ENCODE measurements around the gene DCTD. TPM values are rescaled to one million over a fixed set of nuclear protein-coding genes. Genes with fewer than 3 reads are reported as not detected.

DCTD gene
- total RNA-seq, 1 donor from 2014 or later, result 80.3 TPM

- Mint-ChIP-seq H3K4me1 (ENCODE audit: unreplicated experiment) (no peaks in the 10 kb centered on the region), H3K27me3 (peaks cover 28% of the 10 kb centered on the region), H3K4me3 (no peak overlapping the region), H3K36me3 (no peaks in the 10 kb centered on the region), H3K9me3 (no peaks in the 10 kb centered on the region), H3K27ac (no peak overlapping the region)
- TF ChIP-seq CTCF (conservative IDR thresholded peaks at IDR 0.05), result no peak
- DNase-seq (ENCODE audit: extremely low spot score, unreplicated experiment), result no peak
Observed at GRCh38 chr4:182944484-182945213, 27.5 kb upstream of the DCTD start.

GRCh38 chr4:182939680-182940079 lies 22.5 kb upstream of the DCTD start:
- Mint-ChIP-seq H3K36me3 (no peaks in the 10 kb centered on the region), H3K9me3 (no peaks in the 10 kb centered on the region), H3K4me1 (ENCODE audit: unreplicated experiment) (no peaks in the 10 kb centered on the region), H3K4me3 (no peak overlapping the region), H3K27me3 (peaks cover 35% of the 10 kb centered on the region), H3K27ac (no peak overlapping the region)
- no peak for TF ChIP-seq CTCF (conservative IDR thresholded peaks at IDR 0.05)
- no peak for DNase-seq (ENCODE audit: extremely low spot score, unreplicated experiment)

GRCh38 chr4:182938205-182938645 lies 21.0 kb upstream of the DCTD start:
- no peaks in the 10 kb centered on the region for H3K36me3 Mint-ChIP-seq
- H3K27ac Mint-ChIP-seq, result no peak overlapping the region
- H3K27me3 Mint-ChIP-seq, result peaks cover 31% of the 10 kb centered on the region
- TF ChIP-seq CTCF (conservative IDR thresholded peaks at IDR 0.05), result peak; percentile 90
- peak; percentile 80 for DNase-seq (ENCODE audit: extremely low spot score, unreplicated experiment)
- H3K4me1 Mint-ChIP-seq (ENCODE audit: unreplicated experiment), result no peaks in the 10 kb centered on the region
- no peak overlapping the region for H3K4me3 Mint-ChIP-seq
- no peaks in the 10 kb centered on the region for H3K9me3 Mint-ChIP-seq

GRCh38 chr4:182937268-182938204 lies 20.4 kb upstream of the DCTD start:
- Mint-ChIP-seq H3K36me3 (no peaks in the 10 kb centered on the region), H3K9me3 (no peaks in the 10 kb centered on the region), H3K27ac (no peak overlapping the region), H3K4me1 (ENCODE audit: unreplicated experiment) (no peaks in the 10 kb centered on the region), H3K27me3 (peaks cover 27% of the 10 kb centered on the region), H3K4me3 (no peak overlapping the region)
- no peak for DNase-seq (ENCODE audit: extremely low spot score, unreplicated experiment)
- no peak for TF ChIP-seq CTCF (conservative IDR thresholded peaks at IDR 0.05)

- no peak for TF ChIP-seq CTCF (conservative IDR thresholded peaks at IDR 0.05)
- DNase-seq (ENCODE audit: extremely low spot score, unreplicated experiment), result no peak
- peaks cover 6% of the 10 kb centered on the region for H3K4me1 Mint-ChIP-seq (ENCODE audit: unreplicated experiment)
- H3K36me3 Mint-ChIP-seq, result no peaks in the 10 kb centered on the region
- H3K4me3 Mint-ChIP-seq, result no peak overlapping the region
- H3K27me3 Mint-ChIP-seq, result peaks cover 9% of the 10 kb centered on the region
- no peak overlapping the region for H3K27ac Mint-ChIP-seq
- H3K9me3 Mint-ChIP-seq, result no peaks in the 10 kb centered on the region
Observed at GRCh38 chr4:182932651-182933050, 15.5 kb upstream of the DCTD start.

Data from type B pancreatic cell (in vitro differentiated cells).